ENCODE measurements around the gene AFAP1.

AFAP1 gene

GRCh38 chr4:7733801-7734650 is 205.6 kb downstream of the AFAP1 start:
- DNase-seq = no peak

- no peak for DNase-seq
Measured at GRCh38 chr4:7733201-7733600, 206.5 kb downstream of the AFAP1 start.

GRCh38 chr4:7732263-7732662 is 207.4 kb downstream of the AFAP1 start:
- DNase-seq = no peak

GRCh38 chr4:7731437-7731836 is 208.2 kb downstream of the AFAP1 start:
- no peak for DNase-seq

GRCh38 chr4:7727749-7728148 is 211.9 kb downstream of the AFAP1 start:
- DNase-seq = no peak

GRCh38 chr4:7726665-7727413 is 212.8 kb downstream of the AFAP1 start:
- no peak for DNase-seq

- DNase-seq = no peak
Measured at GRCh38 chr4:7725951-7726350, 213.7 kb downstream of the AFAP1 start.

GRCh38 chr4:7723625-7724024 is 216.0 kb downstream of the AFAP1 start:
- no peak for DNase-seq

- no peak for DNase-seq
Measured at GRCh38 chr4:7722766-7723387, 216.8 kb downstream of the AFAP1 start.

- DNase-seq = peak; percentile 29
Measured at GRCh38 chr4:7721984-7722551, 217.6 kb downstream of the AFAP1 start.

- peak; percentile 78 for DNase-seq
Measured at GRCh38 chr4:7719354-7720174, 220.1 kb downstream of the AFAP1 start.

GRCh38 chr4:7717946-7718490 is 221.6 kb downstream of the AFAP1 start:
- no peak for DNase-seq

GRCh38 chr4:7717161-7717560 is 222.5 kb downstream of the AFAP1 start:
- no peak for DNase-seq

GRCh38 chr4:7716010-7716721 is 223.5 kb downstream of the AFAP1 start:
- no peak for DNase-seq

- no peak for DNase-seq
Measured at GRCh38 chr4:7715271-7716009, 224.2 kb downstream of the AFAP1 start.

GRCh38 chr4:7714738-7715137 is 224.9 kb downstream of the AFAP1 start:
- no peak for DNase-seq

GRCh38 chr4:7714176-7714575 is 225.5 kb downstream of the AFAP1 start:
- DNase-seq = no peak

- no peak for DNase-seq
Measured at GRCh38 chr4:7713757-7714156, 225.9 kb downstream of the AFAP1 start.

GRCh38 chr4:7712021-7712671 is 227.5 kb downstream of the AFAP1 start:
- DNase-seq = no peak

GRCh38 chr4:7711307-7711963 is 228.2 kb downstream of the AFAP1 start:
- no peak for DNase-seq

Measured in activated CD4-positive, alpha-beta T cell treated with anti-CD3 and anti-CD28 coated beads for 48 hours (primary cell).